NCI-H748 (cell line): ENCODE results near the gene CBX4.

ENCODE experiments used
- DNase-seq: peaks from one replicate; lab custom pipeline; 2025; ENCODE audit not compliant: unreplicated experiment; lab: John Stamatoyannopoulos, UW

Gene CBX4

GRCh38 chr17:79790805-79791734, 48.2 kb downstream of the CBX4 start:
- peak; percentile 61 for DNase-seq

GRCh38 chr17:79789943-79790804, 49.1 kb downstream of the CBX4 start:
- DNase-seq, result peak; percentile 63

- DNase-seq, result no peak
These were observed 50.0 kb downstream of the CBX4 start for GRCh38 chr17:79788989-79789942.

- no peak for DNase-seq
These were observed 50.8 kb downstream of the CBX4 start for GRCh38 chr17:79788455-79788854.

- DNase-seq, result no peak
These were observed 52.2 kb downstream of the CBX4 start for GRCh38 chr17:79786930-79787643.

- DNase-seq, result no peak
These were observed 53.1 kb downstream of the CBX4 start for GRCh38 chr17:79785900-79786810.

GRCh38 chr17:79785017-79785899, 54.0 kb downstream of the CBX4 start:
- no peak for DNase-seq

- no peak for DNase-seq
These were observed 54.8 kb downstream of the CBX4 start for GRCh38 chr17:79784353-79785016.

- no peak for DNase-seq
These were observed 55.3 kb downstream of the CBX4 start for GRCh38 chr17:79783891-79784290.
